CD4-positive, alpha-beta memory T cell (primary cell): ENCODE measurements around the gene DTX1. TPM values are rescaled to one million over a fixed set of nuclear protein-coding genes. Genes with fewer than 3 reads are reported as not detected.
"Not testable (repeated sequence)": the region's sequence is repeated elsewhere in the genome, so short reads cannot be mapped to it uniquely, and the experiment has no call there.

Experiments used
- CTCF ChIA-PET: fragments of 350-600 bp; sonication (Branson Sonifier 250); formaldehyde crosslinking; loops from one replicate; lab custom pipeline; 2021; ENCODE audit warnings: inconsistent platforms; ENCODE audit not compliant: partially characterized antibody; lab: Charles Lee
- POLR2A ChIA-PET: fragments of 350-600 bp; sonication (Branson Sonifier 250); formaldehyde crosslinking; loops from one replicate; lab custom pipeline; 2021; ENCODE audit not compliant: partially characterized antibody; lab: Charles Lee
- DNase-seq, 5 donors: peaks; one replicate each; pipeline versions ENCODE4 v3.0.0 to v3.0.0-alpha.2; 2020 to 2022; ENCODE audit warnings: mixed read lengths in 1 of 5
- H3K27ac ChIP-seq: one replicate; pipeline ENCODE4 v1.7.0; 2013; ENCODE audit warnings: low read depth, low read length
- H3K27me3 ChIP-seq: 2 replicates; pipeline ENCODE4 v1.7.0; 2013; ENCODE audit warnings: mild to moderate bottlenecking, low read length, moderate library complexity; ENCODE audit not compliant: insufficient read depth
- H3K36me3 ChIP-seq: 2 replicates; pipeline ENCODE4 v1.7.0; 2013; ENCODE audit warnings: mild to moderate bottlenecking, low read length, moderate library complexity; ENCODE audit not compliant: insufficient read depth
- H3K4me1 ChIP-seq: 2 replicates; pipeline ENCODE4 v1.7.0; 2013; ENCODE audit warnings: mild to moderate bottlenecking, low read length, moderate library complexity; ENCODE audit not compliant: insufficient read depth
- H3K4me3 ChIP-seq, 2 donors: one replicate each; pipeline ENCODE4 v1.7.0; 2013; ENCODE audit warnings: low read length in 2 of 2, mild to moderate bottlenecking in 1 of 2
- H3K9me3 ChIP-seq, 2 donors: one replicate each; pipeline ENCODE4 v1.7.0; 2013; ENCODE audit warnings: low read length in 2 of 2, control low read depth in 1 of 2; ENCODE audit not compliant: control insufficient read depth in 1 of 2
- H3K27ac Mint-ChIP-seq, 7 donors: one replicate each; pipeline ENCODE4 v1.8.0; 2020 to 2021; ENCODE audit warnings: mixed read lengths in 7 of 7, mild to moderate bottlenecking in 6 of 7, inconsistent platforms in 3 of 7, moderate library complexity in 3 of 7
- H3K27me3 Mint-ChIP-seq, 2 donors: one replicate each; pipeline ENCODE4 v1.8.0; 2020 to 2021; ENCODE audit warnings: mixed read lengths in 2 of 2
- H3K36me3 Mint-ChIP-seq, 2 donors: one replicate each; pipeline ENCODE4 v1.8.0; 2020 to 2021; ENCODE audit warnings: mixed read lengths in 2 of 2, inconsistent platforms in 1 of 2, mild to moderate bottlenecking in 1 of 2
- H3K4me1 Mint-ChIP-seq, 4 donors: one replicate each; pipeline ENCODE4 v1.8.0; 2020 to 2021; ENCODE audit warnings: mixed read lengths in 4 of 4, mild to moderate bottlenecking in 1 of 4
- H3K4me3 Mint-ChIP-seq, 8 donors: one replicate each; pipeline ENCODE4 v1.8.0; 2020 to 2021; ENCODE audit warnings: mixed read lengths in 8 of 8, mild to moderate bottlenecking in 7 of 8, moderate library complexity in 6 of 8, inconsistent platforms in 3 of 8
- H3K9me3 Mint-ChIP-seq, 8 donors: one replicate each; pipeline ENCODE4 v1.8.0; 2020 to 2021; ENCODE audit warnings: mixed read lengths in 8 of 8, mild to moderate bottlenecking in 5 of 8, inconsistent platforms in 3 of 8, moderate library complexity in 1 of 8
- intact Hi-C: fragments of 100-400 bp; cut with micrococcal nuclease; formaldehyde crosslinking; loops from one replicate; pipeline ENCODE4 v1.15.1; 2023
- polyA plus RNA-seq, 2 donors: library from polyadenylated mRNA; unstranded; fragments of 300-500 nt; fragmentation: Illumina TruSeq; gene quantifications; one replicate each; pipeline ENCODE4 v1.2.3, GENCODE V29; 2021
- total RNA-seq, 2 experiments: library from RNA; stranded (reverse); gene quantifications; one replicate each; pipeline ENCODE4 v1.2.3, GENCODE V29; 2021

DTX1 gene
- total and polyA plus RNA-seq, 4 experiments from 2014 or later, result 0.30 to 7.5 (median 5.5) TPM

DNA sequence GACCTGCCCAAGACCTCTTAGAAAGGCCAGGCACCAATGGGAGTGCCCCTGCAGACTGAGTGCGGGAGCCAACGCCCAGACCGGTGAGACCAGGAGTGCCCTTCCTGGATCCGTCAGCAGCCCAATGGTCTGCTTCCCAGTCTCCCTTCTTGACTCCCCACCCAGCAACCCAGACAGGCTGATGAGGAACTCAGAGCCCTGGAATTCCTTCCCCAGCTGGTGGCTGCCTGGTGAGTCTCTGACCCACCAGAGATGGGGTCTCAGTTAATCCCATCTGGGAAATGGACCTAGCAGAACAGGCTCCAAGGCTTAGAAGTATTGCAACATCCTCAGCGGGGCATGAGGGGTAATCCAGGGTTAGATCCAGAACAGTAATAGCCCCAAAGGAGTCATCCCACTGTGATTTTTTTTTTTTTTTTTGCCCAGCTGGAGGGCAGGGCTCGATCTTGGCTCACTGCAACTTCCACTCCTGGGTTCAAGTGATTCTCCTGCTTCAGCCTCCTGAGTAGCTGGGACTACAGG, 80.5 kb downstream of the DTX1 start:
- DNase-seq, result no peak
- no peaks in the 10 kb centered on the region for H3K36me3 ChIP-seq
- no peaks in the 10 kb centered on the region for H3K27me3 ChIP-seq
- H3K9me3 ChIP-seq, result no peaks in the 10 kb centered on the region
- no peak overlapping the region for H3K4me3 ChIP-seq
- Mint-ChIP-seq H3K36me3 (no peaks in the 10 kb centered on the region), H3K27me3 (peaks cover 3% of the 10 kb centered on the region in 2 donors), H3K4me1 (peaks cover 4 to 19% (median 11%) of the 10 kb centered on the region in 4 donors), H3K4me3 (peak overlapping the region in 1 of 8 donors; percentile 17), H3K9me3 (no peaks in the 10 kb centered on the region), H3K27ac (no peak overlapping the region)
- ChIA-PET POLR2A (no interaction called here), CTCF (interaction anchor here (0.8 to 4.1 kb wide), 3 partner anchors 16 to 89 kb away, joined by 3 to 15 read pairs (median 5); no protein-coding TSS in a partner anchor)
- intact Hi-C loops, result no loop called here
- H3K4me1 ChIP-seq, result peaks cover 20% of the 10 kb centered on the region
- H3K27ac ChIP-seq, result no peak overlapping the region

- no peak overlapping the region for H3K27ac ChIP-seq
- no peak overlapping the region for H3K4me3 ChIP-seq
- H3K9me3 Mint-ChIP-seq, result no peaks in the 10 kb centered on the region
- peaks cover 3% of the 10 kb centered on the region in 2 donors for H3K27me3 Mint-ChIP-seq
- DNase-seq, result no peak
- ChIA-PET CTCF (interaction anchor here (0.5 to 4.1 kb wide), 5 partner anchors 8 to 90 kb away, joined by 3 to 15 read pairs (median 4); no protein-coding TSS in a partner anchor), POLR2A (no interaction called here)
- H3K9me3 ChIP-seq, result no peaks in the 10 kb centered on the region
- no peak overlapping the region for H3K27ac Mint-ChIP-seq
- peaks cover 4 to 19% (median 11%) of the 10 kb centered on the region in 4 donors for H3K4me1 Mint-ChIP-seq
- no peak overlapping the region for H3K4me3 Mint-ChIP-seq
- no peaks in the 10 kb centered on the region for H3K27me3 ChIP-seq
- no peaks in the 10 kb centered on the region for H3K36me3 ChIP-seq
- H3K36me3 Mint-ChIP-seq, result no peaks in the 10 kb centered on the region
- peaks cover 20% of the 10 kb centered on the region for H3K4me1 ChIP-seq
- intact Hi-C loops, result no loop called here
Measured at GRCh38 chr12:113137861-113138783, 81.6 kb downstream of the DTX1 start.

- POLR2A ChIA-PET, result no interaction called here
- no peak overlapping the region for H3K27ac ChIP-seq
- Mint-ChIP-seq H3K27me3 (peaks cover 3% of the 10 kb centered on the region in 2 donors), H3K4me1 (peaks cover 4 to 19% (median 11%) of the 10 kb centered on the region in 4 donors), H3K36me3 (no peaks in the 10 kb centered on the region), H3K27ac (no peak overlapping the region), H3K4me3 (no peak overlapping the region), H3K9me3 (no peaks in the 10 kb centered on the region)
- H3K36me3 ChIP-seq, result no peaks in the 10 kb centered on the region
- intact Hi-C loops, result no loop called here
- no peaks in the 10 kb centered on the region for H3K27me3 ChIP-seq
- no peak for DNase-seq
- H3K4me1 ChIP-seq, result peaks cover 20% of the 10 kb centered on the region
- CTCF ChIA-PET, result interaction anchor here (0.5 to 0.9 kb wide), 2 partner anchors 7 to 35 kb away, joined by 3 to 4 read pairs; no protein-coding TSS in a partner anchor
- no peak overlapping the region for H3K4me3 ChIP-seq
- no peaks in the 10 kb centered on the region for H3K9me3 ChIP-seq
Measured at GRCh38 chr12:113138826-113139225, 82.3 kb downstream of the DTX1 start.

DNA sequence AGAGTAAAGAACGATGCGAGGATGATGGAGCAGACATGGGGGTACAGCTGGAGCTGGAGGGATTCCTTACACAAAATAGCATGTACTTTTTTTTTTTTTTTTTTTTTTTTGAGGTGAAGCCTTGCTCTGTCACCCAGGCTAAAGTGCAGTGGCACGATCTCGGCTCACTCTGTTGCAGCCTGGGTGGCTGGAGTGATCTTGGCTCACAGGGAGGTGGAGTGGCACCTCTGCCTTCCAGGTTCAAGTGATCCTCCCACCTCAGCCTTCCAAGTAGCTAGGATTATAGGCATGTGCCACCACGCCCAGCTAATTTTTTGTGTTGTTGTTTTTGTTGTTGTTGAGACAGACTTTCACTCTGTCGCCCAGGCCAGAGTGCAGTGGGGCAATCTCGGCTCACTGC, 84.2 kb downstream of the DTX1 start:
- H3K27ac Mint-ChIP-seq, result no peak overlapping the region
- POLR2A ChIA-PET, result no interaction called here

GRCh38 chr12:113141716-113142115, 85.2 kb downstream of the DTX1 start:
- H3K27ac Mint-ChIP-seq, H3K27ac ChIP-seq, H3K4me1 Mint-ChIP-seq, H3K36me3 Mint-ChIP-seq, H3K27me3 ChIP-seq, H3K4me3 Mint-ChIP-seq, DNase-seq, CTCF ChIA-PET, POLR2A ChIA-PET, H3K4me3 ChIP-seq, H3K36me3 ChIP-seq, H3K4me1 ChIP-seq, H3K9me3 ChIP-seq, H3K9me3 Mint-ChIP-seq, H3K27me3 Mint-ChIP-seq, intact Hi-C loops: not testable (repeated sequence)

More for the DNA sequence above, 84.2 kb downstream of the DTX1 start:
- no peak overlapping the region for H3K4me3 ChIP-seq
- H3K9me3 Mint-ChIP-seq, result no peaks in the 10 kb centered on the region
- H3K4me1 Mint-ChIP-seq, result peaks cover 4 to 14% (median 10%) of the 10 kb centered on the region in 4 donors
- DNase-seq, result no peak
- no peaks in the 10 kb centered on the region for H3K27me3 ChIP-seq
- H3K36me3 Mint-ChIP-seq, result no peaks in the 10 kb centered on the region
- H3K36me3 ChIP-seq, result no peaks in the 10 kb centered on the region
- CTCF ChIA-PET, result no interaction called here
- no peak overlapping the region for H3K27ac ChIP-seq
- peaks cover 12% of the 10 kb centered on the region for H3K4me1 ChIP-seq
- intact Hi-C loops, result no loop called here
- no peak overlapping the region for H3K4me3 Mint-ChIP-seq
- no peaks in the 10 kb centered on the region for H3K9me3 ChIP-seq
- H3K27me3 Mint-ChIP-seq, result peaks cover 3% of the 10 kb centered on the region in 2 donors

DNA sequence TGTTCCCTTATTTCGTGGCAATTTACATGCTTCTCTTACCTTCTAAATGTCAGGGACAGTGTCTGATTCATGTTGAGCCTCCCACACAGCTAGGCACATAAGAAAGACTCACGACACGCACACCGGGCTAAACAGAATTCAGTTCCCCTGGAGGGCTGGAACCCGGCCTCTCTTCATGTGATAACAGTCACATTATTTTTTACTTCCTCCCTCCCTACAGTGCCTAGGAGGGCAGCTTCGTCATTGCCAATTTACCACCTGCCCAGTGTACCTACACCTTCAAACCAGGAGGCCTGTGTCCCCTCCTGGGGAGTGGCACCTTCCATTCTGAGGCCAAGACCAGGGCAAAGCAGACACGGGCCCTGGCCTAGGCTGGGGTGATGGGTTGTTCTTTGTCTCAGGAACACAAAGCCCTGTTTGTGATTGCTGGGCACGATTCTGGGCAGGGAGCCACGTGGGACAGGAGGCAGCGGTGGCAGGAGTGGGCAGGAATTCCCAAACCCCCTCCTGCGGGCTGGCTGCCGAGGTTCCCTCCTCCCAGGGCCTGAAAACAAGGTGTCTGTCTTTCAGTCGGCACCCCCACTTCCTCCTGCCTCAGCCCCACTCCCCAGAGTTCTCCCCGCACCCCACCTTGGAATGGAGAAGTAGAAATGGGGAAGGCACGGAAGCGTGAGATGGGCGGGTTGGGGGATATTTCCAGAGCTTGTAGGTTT, 85.8 kb downstream of the DTX1 start:
- no peaks in the 10 kb centered on the region for H3K4me1 Mint-ChIP-seq
- CTCF ChIA-PET, result no interaction called here
- DNase-seq, result no peak
- Histone ChIP-seq H3K4me3 (no peak overlapping the region), H3K27ac (no peak overlapping the region), H3K27me3 (no peaks in the 10 kb centered on the region), H3K9me3 (no peaks in the 10 kb centered on the region), H3K36me3 (no peaks in the 10 kb centered on the region), H3K4me1 (no peaks in the 10 kb centered on the region)
- H3K27ac Mint-ChIP-seq, result no peak overlapping the region
- peaks cover 0 to 8% (median 3%) of the 10 kb centered on the region in 8 donors for H3K9me3 Mint-ChIP-seq
- no peaks in the 10 kb centered on the region for H3K36me3 Mint-ChIP-seq
- H3K4me3 Mint-ChIP-seq, result no peak overlapping the region
- intact Hi-C loops, result no loop called here
- H3K27me3 Mint-ChIP-seq, result peaks cover under 1 to 4% of the 10 kb centered on the region in 2 donors
- POLR2A ChIA-PET, result no interaction called here

DNA sequence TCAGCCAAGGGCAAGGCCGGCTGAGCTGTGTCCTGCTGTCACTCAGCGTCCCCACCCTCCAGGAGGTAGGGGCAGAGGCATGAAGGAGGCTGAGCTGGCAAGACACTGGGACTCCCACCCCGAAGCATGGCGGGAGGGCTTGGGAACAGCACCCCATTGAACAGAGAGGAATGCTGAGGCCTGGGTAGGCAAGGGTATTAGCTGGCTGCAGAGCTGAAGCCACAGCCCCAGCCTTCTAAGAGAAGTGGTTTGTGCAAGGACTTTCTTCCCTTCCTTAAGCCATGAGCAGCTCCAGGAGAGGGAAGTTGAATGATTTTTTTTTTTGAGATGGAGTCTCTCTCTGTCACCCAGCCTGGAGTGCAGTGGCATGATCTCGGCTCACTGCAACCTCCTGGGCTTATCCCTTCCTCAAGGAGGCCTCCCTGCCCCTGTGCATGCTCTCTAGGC, 86.4 kb downstream of the DTX1 start:
- Mint-ChIP-seq H3K9me3 (peaks cover 0 to 10% (median 5%) of the 10 kb centered on the region in 8 donors), H3K27me3 (peaks cover 1 to 4% of the 10 kb centered on the region in 2 donors), H3K36me3 (no peaks in the 10 kb centered on the region), H3K27ac (no peak overlapping the region), H3K4me3 (no peak overlapping the region), H3K4me1 (no peaks in the 10 kb centered on the region)
- Histone ChIP-seq H3K27me3 (no peaks in the 10 kb centered on the region), H3K9me3 (no peaks in the 10 kb centered on the region), H3K4me1 (no peaks in the 10 kb centered on the region), H3K27ac (no peak overlapping the region), H3K4me3 (no peak overlapping the region), H3K36me3 (no peaks in the 10 kb centered on the region)
- intact Hi-C loops, result no loop called here
- CTCF ChIA-PET, result no interaction called here
- DNase-seq, result no peak
- POLR2A ChIA-PET, result no interaction called here
